Measurements from ENCODE around the gene TOX3. TPM values are rescaled to one million over a fixed set of nuclear protein-coding genes. Genes with fewer than 3 reads are reported as not detected.

Gene TOX3
- total and polyA plus RNA-seq, 10 of the 15 experiments (the other 5 are each of a cell fraction or from before 2014, with no cell fraction given), result not detected

DNA sequence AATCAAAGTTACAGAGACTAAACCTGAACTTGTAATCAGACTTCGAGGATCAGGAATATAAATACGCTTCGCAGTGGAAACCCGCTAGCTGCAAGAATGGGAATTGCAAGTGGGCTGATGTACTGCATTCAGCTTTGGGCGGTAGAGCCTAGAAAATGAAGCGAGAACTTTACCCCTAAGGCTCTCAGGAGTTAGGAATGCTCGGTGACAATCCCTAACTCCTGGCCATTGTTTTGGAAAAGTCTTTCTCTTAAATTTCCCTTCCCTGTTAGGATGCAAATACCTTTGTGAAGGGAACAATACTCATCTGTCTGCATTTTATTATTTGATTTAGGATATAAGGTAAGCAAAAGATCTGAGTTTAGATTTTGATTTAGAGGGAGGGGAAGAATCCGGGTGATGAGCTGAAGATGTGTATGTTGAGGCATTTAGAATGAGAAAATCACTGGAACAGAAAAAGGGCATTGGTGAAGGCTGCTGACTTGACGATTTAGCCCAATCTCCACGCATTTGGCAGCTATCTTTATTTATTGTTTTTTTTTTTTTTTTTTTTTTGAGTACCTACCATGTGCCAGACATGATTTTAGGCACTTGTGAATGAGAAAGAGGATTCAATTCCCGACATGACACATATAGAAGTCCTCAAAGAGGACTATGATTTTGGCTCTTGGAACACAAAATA, 2.2 kb upstream of the TOX3 start:
- DNase-seq (ENCODE audit: low read depth, low spot score), result no peak
- POLR2A ChIA-PET, result no interaction called here
- Histone ChIP-seq H3K4me2 (ENCODE audit: control insufficient read depth, insufficient read depth) (no peak overlapping the region), H3K9ac (ENCODE audit: control insufficient read depth, insufficient read depth, low read length) (no peak overlapping the region), H3K9me3 (replicated peaks; ENCODE audit: control insufficient read depth, insufficient read depth, low read length) (no peaks in the 10 kb centered on the region), H3K4me1 (ENCODE audit: control insufficient read depth, insufficient read depth, low read length) (no peaks in the 10 kb centered on the region), H3K79me2 (ENCODE audit: control insufficient read depth, insufficient read depth, low read length) (no peaks in the 10 kb centered on the region), H3K4me3 (no peak overlapping the region), H4K20me1 (ENCODE audit: control insufficient read depth, insufficient read depth) (no peaks in the 10 kb centered on the region), H3K36me3 (ENCODE audit: control insufficient read depth in 2 of 2, insufficient read depth in 2 of 2, low read length in 1 of 2) (no peaks in the 10 kb centered on the region), H3K27ac (ENCODE audit: control insufficient read depth, insufficient read depth) (no peak overlapping the region), H2AFZ (ENCODE audit: control insufficient read depth, low read depth, low read length) (no peak overlapping the region), H3K27me3 (replicated peaks in 1 of 2; ENCODE audit: control insufficient read depth in 2 of 2, insufficient read depth in 2 of 2, low read length in 1 of 2) (peaks cover 2 to 3% of the 10 kb centered on the region in 2 experiments)
- no peak for ATAC-seq
- CTCF ChIA-PET, result interaction anchor here (0.6 to 1.9 kb wide), 2 partner anchors 9 to 55 kb away, joined by 3 to 6 read pairs; no protein-coding TSS in a partner anchor
- RAD21 ChIA-PET (ENCODE audit: unreplicated experiment), result interaction anchor here (1.2 kb wide), 1 partner anchor 11 kb away, joined by 4 read pairs; no protein-coding TSS in a partner anchor
- SMC1A ChIA-PET (ENCODE audit: uncharacterized antibody, unreplicated experiment), result interaction anchor here (1.1 to 1.4 kb wide), 4 partner anchors 25 to 234 kb away, joined by 3 to 5 read pairs (median 4); no protein-coding TSS in a partner anchor
- in situ Hi-C loops (cut with MboI), result no loop called here
- TF ChIP-seq POLR2A (IDR thresholded peaks at IDR 0.05; ENCODE audit: low read depth, low read length), result no peak
- TF ChIP-seq MYB (IDR thresholded peaks at IDR 0.05; ENCODE audit: borderline replicate concordance, low read depth, low read length), result no peak
- TF ChIP-seq, protein P1, sequence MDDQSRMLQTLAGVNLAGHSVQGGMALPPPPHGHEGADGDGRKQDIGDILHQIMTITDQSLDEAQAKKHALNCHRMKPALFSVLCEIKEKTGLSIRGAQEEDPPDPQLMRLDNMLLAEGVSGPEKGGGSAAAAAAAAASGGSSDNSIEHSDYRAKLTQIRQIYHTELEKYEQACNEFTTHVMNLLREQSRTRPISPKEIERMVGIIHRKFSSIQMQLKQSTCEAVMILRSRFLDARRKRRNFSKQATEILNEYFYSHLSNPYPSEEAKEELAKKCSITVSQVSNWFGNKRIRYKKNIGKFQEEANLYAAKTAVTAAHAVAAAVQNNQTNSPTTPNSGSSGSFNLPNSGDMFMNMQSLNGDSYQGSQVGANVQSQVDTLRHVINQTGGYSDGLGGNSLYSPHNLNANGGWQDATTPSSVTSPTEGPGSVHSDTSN (IDR thresholded peaks at IDR 0.05; ENCODE audit: insufficient replicate concordance, low read depth, low read length), result no peak
- no TSS peak for BruUV-seq (replicated peaks)
- no peak for FAIRE-seq
- intact Hi-C loops (cut with micrococcal nuclease; ENCODE audit: unreplicated experiment), result no loop called here
- WGBS (ENCODE audit: insufficient coverage, insufficient replicate concordance, low lambda C conversion rate, missing lambda C conversion rate), result 5% methylated on average over 11 of the region's 11 CpGs
